Thyroid gland (tissue), 4 donors: ENCODE results near the gene WDFY4. TPM values are rescaled to one million over a fixed set of nuclear protein-coding genes. Genes with fewer than 3 reads are reported as not detected.
"Not testable (repeated sequence)": the region's sequence is repeated elsewhere in the genome, so short reads cannot be mapped to it uniquely, and the experiment has no call there.

ENCODE experiments used
- DNase-seq, 2 donors: peaks; one replicate each; pipeline ENCODE4 v3.0.0-alpha.2; 2019
- H3K27ac ChIP-seq, 3 donors: fragments of 200-600 bp; sonication (generic); 1 replicate in 2 of 3; 2 replicates in 1 of 3; pipeline ENCODE4 v1.5.1; 2016 to 2019; ENCODE audit warnings: mild to moderate bottlenecking in 1 of 3, moderate library complexity in 1 of 3
- H3K27me3 ChIP-seq: fragments of 200-600 bp; sonication (generic); one replicate; pipeline ENCODE4 v1.5.1; 2019
- H3K36me3 ChIP-seq, 2 donors: fragments of 200-600 bp; sonication (generic); one replicate each; pipeline ENCODE4 v1.5.1; 2016 to 2019
- H3K4me1 ChIP-seq, 2 donors: fragments of 200-600 bp; sonication (generic); one replicate each; pipeline ENCODE4 v1.5.1; 2017 to 2019
- H3K4me3 ChIP-seq, 3 donors: fragments of 200-600 bp; sonication (generic); replicated peaks in 1 of 3; 1 replicate in 2 of 3; 2 replicates in 1 of 3; pipeline ENCODE4 v1.5.1; 2016; ENCODE audit warnings: mild to moderate bottlenecking in 1 of 3
- H3K9me3 ChIP-seq: fragments of 200-600 bp; sonication (generic); one replicate; pipeline ENCODE4 v1.5.1; 2017
- POLR2A ChIP-seq, 2 donors: fragments of 450-650 bp; IDR thresholded peaks; one replicate each; pipeline ENCODE4 v1.6.1; 2017; ENCODE audit warnings: antibody characterized with exemption in 2 of 2, mild to moderate bottlenecking in 2 of 2, moderate library complexity in 1 of 2
- WGBS, 2 donors: methylation state at CpG; one replicate each; pipeline ENCODE4 v1.1.5; 2017; 5-methylcytosine and 5-hydroxymethylcytosine counted together
- intact Hi-C: fragments of 100-400 bp; cut with DNase I; formaldehyde crosslinking; loops from one replicate; pipeline ENCODE4 v1.15.1; 2023
- total RNA-seq, 4 donors: library from RNA; depleted of rRNA; stranded (reverse); fragments of >200 nt; gene quantifications; one replicate each; pipeline ENCODE4 v1.2.3, GENCODE V29; 2016
- TF ChIP-seq, protein P1 (sequence below), 6 experiments: fragments of 200-600 bp in 3 of 6; fragments of 450-650 bp in 3 of 6; sonication (generic) in 3 of 6; IDR thresholded peaks; one replicate each; pipeline ENCODE4 v1.5.1; 2016 to 2019; ENCODE audit warnings: antibody characterized with exemption in 6 of 6, mild to moderate bottlenecking in 2 of 6, inconsistent platforms in 1 of 6, moderate library complexity in 1 of 6

The WDFY4 gene
- total RNA-seq, 4 donors from 2014 or later, result 1.0 to 3.5 (median 1.2) TPM

DNA sequence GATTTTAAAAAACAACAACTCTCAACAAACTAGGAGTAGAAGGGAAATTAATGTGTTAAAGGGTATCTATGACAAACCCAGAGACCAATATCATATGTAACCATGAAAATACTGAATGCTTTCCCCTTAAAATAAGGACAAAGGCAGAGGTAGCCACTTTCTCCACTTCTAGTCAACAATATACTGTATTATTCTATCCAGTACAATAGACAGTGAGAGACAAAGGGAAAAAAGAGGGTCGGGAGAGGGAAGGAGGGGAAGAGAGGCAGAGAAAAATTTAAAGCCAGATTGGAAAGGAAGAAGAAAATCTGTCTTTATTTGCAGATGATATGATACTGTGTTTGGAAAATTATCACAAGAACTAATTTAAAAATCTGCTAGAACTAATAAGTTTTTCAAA is 39.1 kb upstream of the WDFY4 start:
- Histone ChIP-seq H3K9me3 (no peaks in the 10 kb centered on the region), H3K4me1 (no peaks in the 10 kb centered on the region), H3K4me3 (no peak overlapping the region), H3K27me3 (no peaks in the 10 kb centered on the region), H3K27ac (no peak overlapping the region), H3K36me3 (no peaks in the 10 kb centered on the region)
- intact Hi-C loops, result no loop called here
- no peak for DNase-seq
- WGBS, 2 donors, result 80% methylated on average over 1 of the region's 1 CpG
- no peak for TF ChIP-seq POLR2A (IDR thresholded peaks at IDR 0.05)
- TF ChIP-seq, protein P1, sequence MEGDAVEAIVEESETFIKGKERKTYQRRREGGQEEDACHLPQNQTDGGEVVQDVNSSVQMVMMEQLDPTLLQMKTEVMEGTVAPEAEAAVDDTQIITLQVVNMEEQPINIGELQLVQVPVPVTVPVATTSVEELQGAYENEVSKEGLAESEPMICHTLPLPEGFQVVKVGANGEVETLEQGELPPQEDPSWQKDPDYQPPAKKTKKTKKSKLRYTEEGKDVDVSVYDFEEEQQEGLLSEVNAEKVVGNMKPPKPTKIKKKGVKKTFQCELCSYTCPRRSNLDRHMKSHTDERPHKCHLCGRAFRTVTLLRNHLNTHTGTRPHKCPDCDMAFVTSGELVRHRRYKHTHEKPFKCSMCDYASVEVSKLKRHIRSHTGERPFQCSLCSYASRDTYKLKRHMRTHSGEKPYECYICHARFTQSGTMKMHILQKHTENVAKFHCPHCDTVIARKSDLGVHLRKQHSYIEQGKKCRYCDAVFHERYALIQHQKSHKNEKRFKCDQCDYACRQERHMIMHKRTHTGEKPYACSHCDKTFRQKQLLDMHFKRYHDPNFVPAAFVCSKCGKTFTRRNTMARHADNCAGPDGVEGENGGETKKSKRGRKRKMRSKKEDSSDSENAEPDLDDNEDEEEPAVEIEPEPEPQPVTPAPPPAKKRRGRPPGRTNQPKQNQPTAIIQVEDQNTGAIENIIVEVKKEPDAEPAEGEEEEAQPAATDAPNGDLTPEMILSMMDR (IDR thresholded peaks at IDR 0.05), result no peak

DNA sequence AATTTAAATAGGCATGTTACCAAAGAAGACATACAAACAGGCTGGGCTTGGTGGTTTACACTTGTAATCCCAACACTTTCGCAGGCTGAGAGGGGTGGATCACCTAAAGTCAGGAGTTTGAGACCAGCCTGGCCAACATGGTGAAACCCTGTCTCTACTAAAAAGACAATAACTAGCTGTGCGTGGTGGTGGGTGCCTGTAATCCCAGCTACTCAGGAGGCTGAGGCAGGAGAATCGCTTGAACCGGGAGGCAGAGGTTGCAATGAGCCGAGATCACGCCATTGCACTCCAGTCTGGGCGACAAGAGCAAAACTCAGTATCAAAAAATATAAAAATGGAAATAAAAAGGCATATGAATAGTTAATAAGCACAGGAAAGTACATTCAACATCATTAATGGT is 37.6 kb upstream of the WDFY4 start:
- WGBS, 2 donors, result 95 to 96% methylated on average over 7 of the region's 7 CpGs
- H3K4me1 ChIP-seq, intact Hi-C loops, DNase-seq, H3K4me3 ChIP-seq, H3K27me3 ChIP-seq, H3K9me3 ChIP-seq, H3K36me3 ChIP-seq, H3K27ac ChIP-seq: not testable (repeated sequence)

DNA sequence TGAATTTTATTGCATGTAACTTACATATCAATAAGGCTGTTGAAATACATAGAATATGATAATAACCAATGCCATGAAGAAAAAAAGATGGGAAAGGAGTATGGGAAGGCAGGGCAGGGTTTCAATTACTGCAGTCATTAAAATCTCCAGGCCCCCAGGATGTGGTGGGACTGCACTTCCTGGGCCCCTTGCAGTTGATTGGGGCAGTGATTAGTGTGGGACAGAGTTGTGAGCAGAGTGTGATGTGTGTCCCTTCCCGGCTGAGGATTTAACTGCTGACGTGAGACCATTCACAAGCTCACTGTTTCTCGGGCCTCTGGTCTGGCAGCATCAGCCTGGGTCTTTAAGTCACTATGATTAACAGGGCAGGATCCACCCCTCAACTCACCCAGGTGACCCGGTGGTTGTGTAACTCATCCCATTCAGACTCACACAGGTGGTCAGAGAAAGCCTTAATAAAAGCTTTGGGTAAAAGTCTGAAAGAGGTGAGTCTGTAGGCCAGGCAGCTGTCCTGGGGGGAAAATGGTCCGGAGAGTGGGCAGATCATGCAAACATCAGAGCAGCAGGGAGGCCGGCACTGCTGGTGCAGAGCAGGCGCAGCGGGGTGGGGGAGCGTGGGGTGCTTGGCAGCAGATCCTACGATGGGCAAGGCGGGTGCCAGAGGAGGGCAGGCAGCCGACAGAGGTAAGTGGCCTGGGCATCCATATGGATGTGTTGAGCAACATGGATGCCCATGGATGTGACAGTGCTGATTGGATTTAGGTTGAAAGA is 36.3 kb upstream of the WDFY4 start:
- H3K27ac ChIP-seq, result no peak overlapping the region
- DNase-seq, result no peak
- intact Hi-C loops, result no loop called here
- no peaks in the 10 kb centered on the region for H3K27me3 ChIP-seq
- H3K4me3 ChIP-seq, result no peak overlapping the region
- 89 to 90% methylated on average over 12 of the region's 12 CpGs for WGBS, 2 donors
- no peak for TF ChIP-seq POLR2A (IDR thresholded peaks at IDR 0.05)
- TF ChIP-seq, protein P1 (IDR thresholded peaks at IDR 0.05), result no peak
- no peaks in the 10 kb centered on the region for H3K36me3 ChIP-seq
- no peaks in the 10 kb centered on the region for H3K4me1 ChIP-seq
- no peaks in the 10 kb centered on the region for H3K9me3 ChIP-seq

DNA sequence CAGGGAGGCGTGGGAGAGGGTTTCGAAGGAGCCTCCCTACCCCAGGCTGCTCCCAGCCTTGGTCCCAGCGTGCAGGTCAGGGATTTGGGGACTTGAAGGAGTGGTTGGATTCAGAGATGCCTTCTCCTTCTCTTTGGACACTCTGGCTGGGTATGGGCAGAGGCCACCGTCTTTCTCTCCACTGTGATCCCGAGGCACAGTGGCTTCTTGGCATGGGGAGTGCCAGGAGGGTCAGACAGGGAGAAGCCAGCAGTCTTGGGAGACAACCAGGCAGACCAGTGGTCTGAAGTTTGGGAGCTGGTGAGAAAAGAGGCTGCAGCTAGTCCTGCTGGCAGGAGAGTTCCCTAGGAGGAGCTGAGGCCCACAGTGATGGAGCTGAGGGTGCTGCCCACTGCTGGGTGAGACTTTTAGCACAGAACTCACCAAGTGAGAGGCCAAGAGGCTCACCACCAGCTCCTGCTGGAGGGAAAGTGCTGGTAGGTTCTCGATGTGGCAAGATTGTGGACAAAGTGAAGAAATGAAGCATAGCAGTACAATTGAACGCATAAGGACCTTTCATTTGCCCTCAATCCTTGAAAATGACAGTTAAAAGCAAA is 35.2 kb upstream of the WDFY4 start:
- Histone ChIP-seq H3K9me3 (no peaks in the 10 kb centered on the region), H3K4me1 (no peaks in the 10 kb centered on the region), H3K27me3 (no peaks in the 10 kb centered on the region), H3K36me3 (no peaks in the 10 kb centered on the region), H3K27ac (no peak overlapping the region), H3K4me3 (no peak overlapping the region)
- intact Hi-C loops, result no loop called here
- WGBS, 2 donors, result 83 to 86% methylated on average over 5 to 7 of the region's 7 CpGs
- no peak for DNase-seq
- TF ChIP-seq, protein P1 (IDR thresholded peaks at IDR 0.05), result no peak
- no peak for TF ChIP-seq POLR2A (IDR thresholded peaks at IDR 0.05)

DNA sequence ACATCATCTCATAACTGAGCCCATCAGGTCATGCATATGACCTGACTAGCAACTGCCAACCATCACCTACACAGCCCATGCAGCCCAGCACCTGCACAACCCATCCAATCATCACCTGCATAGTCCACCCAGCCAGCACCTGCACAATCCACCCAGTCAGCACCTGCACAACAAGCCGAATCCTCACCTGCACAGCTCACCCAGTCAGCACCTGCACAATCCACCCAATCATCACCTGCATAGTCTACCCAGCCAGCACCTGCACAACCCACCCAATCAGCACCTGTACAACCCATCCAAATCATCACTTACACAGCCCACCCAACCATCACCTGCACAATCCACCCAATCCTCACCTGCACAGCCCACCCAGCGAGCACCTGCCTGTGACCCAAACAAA is 33.4 kb upstream of the WDFY4 start:
- WGBS, 2 donors, result 83 to 90% methylated on average over 2 of the region's 2 CpGs
- DNase-seq, result no peak
- no peaks in the 10 kb centered on the region for H3K9me3 ChIP-seq
- H3K27me3 ChIP-seq, result no peaks in the 10 kb centered on the region
- no peak overlapping the region for H3K27ac ChIP-seq
- no peak overlapping the region for H3K4me3 ChIP-seq
- intact Hi-C loops, result loop anchor here (10.0 kb wide), 1 partner anchor 206 kb away; no protein-coding TSS in a partner anchor
- peaks cover 4 to 8% of the 10 kb centered on the region in 2 donors for H3K4me1 ChIP-seq
- H3K36me3 ChIP-seq, result no peaks in the 10 kb centered on the region
- TF ChIP-seq, protein P1 (IDR thresholded peaks at IDR 0.05), result no peak
- no peak for TF ChIP-seq POLR2A (IDR thresholded peaks at IDR 0.05)
